Esophagus muscularis mucosa (tissue), 4 donors: ENCODE measurements around the gene POMT2.

Experiments used
- EP300 ChIP-seq: sonication (generic); formaldehyde crosslinking; IDR thresholded peaks from one replicate; pipeline ENCODE4 v1.6.1; 2017; ENCODE audit warnings: antibody characterized with exemption
- POLR2A ChIP-seq: fragments of 450-650 bp; IDR thresholded peaks from one replicate; pipeline ENCODE4 v1.6.1; 2017; ENCODE audit warnings: antibody characterized with exemption, moderate library complexity, mild to moderate bottlenecking, low read depth
- TF ChIP-seq, protein P1 (sequence below), 3 experiments: fragments of 200-600 bp in 2 of 3; fragments of 450-650 bp in 1 of 3; sonication (generic) in 2 of 3; IDR thresholded peaks; one replicate each; pipeline ENCODE4 v1.5.1; 2017 to 2019; ENCODE audit warnings: antibody characterized with exemption in 3 of 3, mild to moderate bottlenecking in 2 of 3, moderate library complexity in 1 of 3

DNA sequence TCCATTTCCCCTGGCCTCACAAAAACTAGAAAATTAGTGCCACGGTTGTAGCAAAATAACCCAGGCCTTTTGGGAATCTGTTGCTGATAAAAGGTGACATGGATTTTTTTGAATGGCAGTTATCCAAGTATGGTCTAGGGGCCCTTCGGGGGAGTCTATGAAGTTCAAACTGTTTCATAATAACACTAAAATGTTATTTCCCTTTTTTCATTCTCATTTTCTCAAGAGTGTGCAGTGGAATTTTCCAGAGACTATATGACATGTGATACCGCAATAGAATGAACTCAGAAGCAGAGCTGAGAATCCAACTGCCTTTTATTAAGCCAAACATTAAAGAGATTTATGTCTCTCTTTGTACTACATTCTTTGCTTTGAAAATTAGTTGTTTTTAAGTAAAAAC is 27.1 kb upstream of the POMT2 start:
- TF ChIP-seq, protein P1, sequence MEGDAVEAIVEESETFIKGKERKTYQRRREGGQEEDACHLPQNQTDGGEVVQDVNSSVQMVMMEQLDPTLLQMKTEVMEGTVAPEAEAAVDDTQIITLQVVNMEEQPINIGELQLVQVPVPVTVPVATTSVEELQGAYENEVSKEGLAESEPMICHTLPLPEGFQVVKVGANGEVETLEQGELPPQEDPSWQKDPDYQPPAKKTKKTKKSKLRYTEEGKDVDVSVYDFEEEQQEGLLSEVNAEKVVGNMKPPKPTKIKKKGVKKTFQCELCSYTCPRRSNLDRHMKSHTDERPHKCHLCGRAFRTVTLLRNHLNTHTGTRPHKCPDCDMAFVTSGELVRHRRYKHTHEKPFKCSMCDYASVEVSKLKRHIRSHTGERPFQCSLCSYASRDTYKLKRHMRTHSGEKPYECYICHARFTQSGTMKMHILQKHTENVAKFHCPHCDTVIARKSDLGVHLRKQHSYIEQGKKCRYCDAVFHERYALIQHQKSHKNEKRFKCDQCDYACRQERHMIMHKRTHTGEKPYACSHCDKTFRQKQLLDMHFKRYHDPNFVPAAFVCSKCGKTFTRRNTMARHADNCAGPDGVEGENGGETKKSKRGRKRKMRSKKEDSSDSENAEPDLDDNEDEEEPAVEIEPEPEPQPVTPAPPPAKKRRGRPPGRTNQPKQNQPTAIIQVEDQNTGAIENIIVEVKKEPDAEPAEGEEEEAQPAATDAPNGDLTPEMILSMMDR (IDR thresholded peaks at IDR 0.05) = no peak
- no peak for TF ChIP-seq POLR2A
- no peak for TF ChIP-seq EP300
